Measurements from ENCODE around the gene ILDR2.

GRCh38 chr1:166884971-166885370 is 90.4 kb downstream of the ILDR2 start:
- TF ChIP-seq CTCF (IDR thresholded peaks at IDR 0.05; ENCODE audit: insufficient read depth, low read length) (no peak), POLR2AphosphoS5 (IDR thresholded peaks at IDR 0.05; ENCODE audit: low read depth) (no peak), REST (IDR thresholded peaks at IDR 0.05; ENCODE audit: insufficient replicate concordance, low read depth) (no peak), GABPA (IDR thresholded peaks at IDR 0.05; ENCODE audit: low read depth) (no peak), SPI1 (IDR thresholded peaks at IDR 0.05; ENCODE audit: borderline replicate concordance, low read depth) (no peak)
